A549 (cell line): ENCODE results near the gene SLC22A17. TPM values are rescaled to one million over a fixed set of nuclear protein-coding genes. Genes with fewer than 3 reads are reported as not detected.

Experiments used
- ATAC-seq, 2 experiments: fragments of 200-7000 bp in 1 of 2; fragments of >200 bp in 1 of 2; cut with Nextera tagmentation in 1 of 2; cut with Tn5 transposase in 1 of 2; 3 replicates each; pipeline versions ENCODE4 v1.8.0 to v1.9.1; 2018 to 2020; ENCODE audit warnings: mild to moderate bottlenecking in 1 of 2, moderate library complexity in 1 of 2
- CTCF ChIA-PET: fragments of 300-600 bp; sonication (Branson Sonifier 250); formaldehyde crosslinking; extraction: SDS; loops from one replicate; lab custom pipeline; 2021; ENCODE audit warnings: antibody characterized with exemption, inconsistent platforms; lab: Yijun Ruan, JAX
- POLR2A ChIA-PET: fragments of 350-600 bp; formaldehyde crosslinking; extraction: SDS; loops from one replicate; lab custom pipeline; 2021; ENCODE audit warnings: antibody characterized with exemption, inconsistent platforms; lab: Yijun Ruan, JAX
- DNase-seq, 2 experiments: peaks; one replicate each; pipeline versions ENCODE4 v3.0.0 to v3.0.0-alpha.2; 2011 to 2016; ENCODE audit warnings: low read depth in 1 of 2, low spot score in 1 of 2
- FAIRE-seq: peaks from 2 replicates; lab custom pipeline; 2011; peaks lifted over from hg19 to GRCh38; lab: Jason Lieb, UNC
- H3K27ac ChIP-seq, 2 experiments: fragments of >200 bp; sonication (Bioruptor Twin); formaldehyde crosslinking; 3 replicates each; pipeline ENCODE4 v1.5.1; 2016 to 2017
- H3K4me1 ChIP-seq: fragments of >200 bp; sonication (Bioruptor Twin); formaldehyde crosslinking; 3 replicates; pipeline ENCODE4 v1.6.1; 2016
- H3K4me2 ChIP-seq: fragments of >200 bp; sonication (Bioruptor Twin); formaldehyde crosslinking; 3 replicates; pipeline ENCODE4 v1.6.1; 2016
- H3K4me3 ChIP-seq: fragments of >200 bp; sonication (Bioruptor Twin); formaldehyde crosslinking; 3 replicates; pipeline ENCODE4 v1.5.1; 2016
- H3K9me3 ChIP-seq: fragments of >200 bp; sonication (Bioruptor Twin); formaldehyde crosslinking; 3 replicates; pipeline ENCODE4 v1.6.1; 2016
- EHMT2 ChIP-seq: fragments of 200-600 bp; sonication (generic); IDR thresholded peaks from 2 replicates; pipeline ENCODE4 v1.6.1; 2016; ENCODE audit warnings: antibody characterized with exemption, low read depth, mild to moderate bottlenecking, moderate library complexity
- EP300 ChIP-seq, 2 experiments: fragments of >200 bp; sonication (Bioruptor Twin); formaldehyde crosslinking; IDR thresholded peaks; 2 replicates in 1 of 2; 3 replicates in 1 of 2; pipeline ENCODE4 v1.6.1; 2016 to 2017
- FOXS1 ChIP-seq: fragments of 250-450 bp; sonication (Bioruptor Pico); IDR thresholded peaks from 2 replicates; pipeline ENCODE4 v1.5.0; 2020; ENCODE audit warnings: mild to moderate bottlenecking, moderate library complexity
- HOXB5 ChIP-seq: fragments of 250-450 bp; sonication (Bioruptor Pico); IDR thresholded peaks from 2 replicates; pipeline ENCODE4 v1.5.0; 2020; ENCODE audit warnings: mild to moderate bottlenecking, moderate library complexity
- JUN ChIP-seq, 2 experiments: fragments of >200 bp; sonication (Bioruptor Twin); formaldehyde crosslinking; IDR thresholded peaks; 2 replicates in 1 of 2; 3 replicates in 1 of 2; pipeline ENCODE4 v1.6.1; 2016 to 2017
- KDM1A ChIP-seq: fragments of 200-600 bp; sonication (generic); IDR thresholded peaks from 2 replicates; pipeline ENCODE4 v1.6.1; 2016; ENCODE audit warnings: low read depth, mild to moderate bottlenecking
- MAFK ChIP-seq: fragments of 450-650 bp; IDR thresholded peaks from 2 replicates; pipeline ENCODE4 v1.6.1; 2014; ENCODE audit not compliant: partially characterized antibody
- PHF8 ChIP-seq: fragments of 200-600 bp; sonication (generic); IDR thresholded peaks from 2 replicates; pipeline ENCODE4 v1.6.1; 2016; ENCODE audit warnings: low read depth, mild to moderate bottlenecking, antibody characterized with exemption, moderate library complexity, borderline replicate concordance
- RARB ChIP-seq: fragments of 250-450 bp; sonication (Bioruptor Pico); IDR thresholded peaks from 2 replicates; pipeline ENCODE4 v1.8.0; 2021; ENCODE audit warnings: mild to moderate bottlenecking, moderate library complexity
- SREBF2 ChIP-seq: fragments of 450-650 bp; IDR thresholded peaks from 2 replicates; pipeline ENCODE4 v1.6.1; 2014; ENCODE audit warnings: mild to moderate bottlenecking, moderate library complexity
- TFCP2L1 ChIP-seq: fragments of 250-450 bp; sonication (Bioruptor Pico); IDR thresholded peaks from 2 replicates; pipeline ENCODE4 v1.5.0; 2021; ENCODE audit warnings: mild to moderate bottlenecking
- TP53 ChIP-seq: fragments of 250-450 bp; sonication (Bioruptor Pico); IDR thresholded peaks from 2 replicates; pipeline ENCODE4 v1.5.0; 2021; ENCODE audit warnings: mild to moderate bottlenecking, moderate library complexity
- ZC3H11A ChIP-seq: fragments of 450-650 bp; IDR thresholded peaks from 2 replicates; pipeline ENCODE4 v1.6.1; 2014; ENCODE audit warnings: antibody characterized with exemption, mild to moderate bottlenecking
- ZFP36 ChIP-seq: fragments of 450-650 bp; IDR thresholded peaks from 2 replicates; pipeline ENCODE4 v1.6.1; 2014; ENCODE audit warnings: borderline replicate concordance; ENCODE audit not compliant: partially characterized antibody
- WGBS: methylation state at CpG from one replicate; pipeline ENCODE4 v1.1.6; 2017; ENCODE audit errors: missing lambda C conversion rate; 5-methylcytosine and 5-hydroxymethylcytosine counted together
- polyA plus RNA-seq, 4 experiments: library from polyadenylated mRNA; depleted of rRNA in 3 of 4; stranded (reverse); fragments of >200 nt; fragmentation: RNase III in 1 of 4; extraction: RNeasy Plus Mini Kit Qiagen cat#74134 plus additional on column Dnase treatment in 1 of 4; gene quantifications; 2 replicates in 3 of 4; 3 replicates in 1 of 4; pipeline ENCODE4 v1.2.3, GENCODE V29; 2011 to 2017
- TF ChIP-seq, protein P1 (sequence below): fragments of >200 bp; sonication (Bioruptor Twin); formaldehyde crosslinking; IDR thresholded peaks from 2 replicates; pipeline ENCODE4 v1.6.1; 2016
- TF ChIP-seq, protein P2 (sequence below): fragments of 150-350 bp; IDR thresholded peaks from 2 replicates; pipeline ENCODE4 v1.6.1; 2014; ENCODE audit warnings: low read depth, mild to moderate bottlenecking, low read length
- TF ChIP-seq, protein P3 (sequence below): IDR thresholded peaks from 2 replicates; pipeline ENCODE4 v1.6.1; 2012
- TF ChIP-seq, protein P4 (sequence below): fragments of 250-450 bp; sonication (Bioruptor Pico); IDR thresholded peaks from 2 replicates; pipeline ENCODE4 v1.5.0; 2020; ENCODE audit warnings: low read depth, mild to moderate bottlenecking, moderate library complexity
- TF ChIP-seq, protein P5 (sequence below): IDR thresholded peaks from 2 replicates; pipeline ENCODE4 v1.6.1; 2012
- TF ChIP-seq, protein P6 (sequence below): fragments of 200-600 bp; sonication (generic); IDR thresholded peaks from 2 replicates; pipeline ENCODE4 v1.6.1; 2016; ENCODE audit warnings: antibody characterized with exemption, mild to moderate bottlenecking, moderate library complexity

Gene SLC22A17
- polyA plus RNA-seq, 2 of the 4 experiments (the other 2 are of a cell fraction): 3.5 to 8.4 TPM

DNA sequence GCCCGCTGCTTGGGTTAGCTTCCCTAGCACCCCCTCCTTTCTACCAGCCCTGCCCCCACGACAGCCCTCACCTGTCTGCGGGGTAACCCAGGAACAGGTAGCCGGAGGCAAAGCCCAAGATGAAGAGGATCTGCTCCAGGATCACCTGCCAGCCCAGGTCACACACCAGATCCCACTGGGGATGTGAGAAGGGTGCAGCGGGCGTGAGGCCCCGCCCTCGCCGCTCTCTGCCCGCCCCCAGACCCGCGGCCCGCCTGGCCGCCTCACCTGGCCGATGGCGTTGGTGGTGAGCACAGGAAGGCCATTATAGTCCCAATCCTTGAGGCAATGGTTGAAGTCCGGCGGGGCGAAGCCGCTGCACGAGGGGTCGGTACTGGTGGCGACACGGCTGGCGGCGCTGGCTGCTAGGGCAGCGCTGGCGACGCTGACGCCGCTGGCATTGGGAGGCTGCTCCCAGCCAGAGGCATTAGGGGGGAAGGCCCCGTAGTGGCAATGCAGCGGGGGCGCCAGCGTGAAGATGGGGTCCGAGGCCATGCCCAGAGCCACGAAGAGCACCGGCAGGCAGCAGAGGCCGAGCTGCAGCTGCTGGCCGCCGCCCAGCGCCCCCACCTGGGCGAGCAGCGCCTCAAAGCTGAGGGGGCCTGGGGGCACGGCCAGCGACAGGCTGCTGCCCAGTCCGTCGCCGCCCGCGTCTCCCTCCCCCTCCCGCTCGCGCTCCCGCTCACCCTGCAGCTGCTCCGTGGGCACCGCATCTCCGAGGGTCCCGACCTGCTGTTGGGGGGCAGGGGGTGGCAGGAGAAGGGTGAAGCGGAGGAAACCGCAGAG lies 794 bp downstream of the SLC22A17 start:
- POLR2A ChIA-PET: interaction anchor here (0.6 kb wide), 1 partner anchor 10 kb away, joined by 3 read pairs; no protein-coding TSS in a partner anchor
- CTCF ChIA-PET: interaction anchor here (0.6 to 3.2 kb wide), 10 partner anchors 9 to 1824 kb away, joined by 3 to 24 read pairs (median 4); partner anchors contain the start of genes BCL2L2 and PABPN1
- no peak for DNase-seq
- no peak for TF ChIP-seq FOXS1 (CRISPR knock-in tag)
- TF ChIP-seq, protein P1, sequence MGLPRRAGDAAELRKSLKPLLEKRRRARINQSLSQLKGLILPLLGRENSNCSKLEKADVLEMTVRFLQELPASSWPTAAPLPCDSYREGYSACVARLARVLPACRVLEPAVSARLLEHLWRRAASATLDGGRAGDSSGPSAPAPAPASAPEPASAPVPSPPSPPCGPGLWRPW: no peak
- no peak for TF ChIP-seq HOXB5 (CRISPR knock-in tag)
- no peak for TF ChIP-seq EHMT2
- TF ChIP-seq ZC3H11A: no peak
- TF ChIP-seq RARB (CRISPR knock-in tag): no peak
- TF ChIP-seq KDM1A: no peak
- no peak for TF ChIP-seq EP300 (IDR thresholded peaks at IDR 0.05)
- no peak for TF ChIP-seq TP53
- TF ChIP-seq TFCP2L1 (CRISPR knock-in tag): no peak
- TF ChIP-seq SREBF2: no peak
- TF ChIP-seq, protein P2, sequence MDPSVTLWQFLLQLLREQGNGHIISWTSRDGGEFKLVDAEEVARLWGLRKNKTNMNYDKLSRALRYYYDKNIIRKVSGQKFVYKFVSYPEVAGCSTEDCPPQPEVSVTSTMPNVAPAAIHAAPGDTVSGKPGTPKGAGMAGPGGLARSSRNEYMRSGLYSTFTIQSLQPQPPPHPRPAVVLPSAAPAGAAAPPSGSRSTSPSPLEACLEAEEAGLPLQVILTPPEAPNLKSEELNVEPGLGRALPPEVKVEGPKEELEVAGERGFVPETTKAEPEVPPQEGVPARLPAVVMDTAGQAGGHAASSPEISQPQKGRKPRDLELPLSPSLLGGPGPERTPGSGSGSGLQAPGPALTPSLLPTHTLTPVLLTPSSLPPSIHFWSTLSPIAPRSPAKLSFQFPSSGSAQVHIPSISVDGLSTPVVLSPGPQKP: no peak
- TF ChIP-seq, protein P3, sequence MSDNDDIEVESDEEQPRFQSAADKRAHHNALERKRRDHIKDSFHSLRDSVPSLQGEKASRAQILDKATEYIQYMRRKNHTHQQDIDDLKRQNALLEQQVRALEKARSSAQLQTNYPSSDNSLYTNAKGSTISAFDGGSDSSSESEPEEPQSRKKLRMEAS: no peak
- TF ChIP-seq PHF8: no peak
- TF ChIP-seq ZFP36: no peak
- TF ChIP-seq, protein P4, sequence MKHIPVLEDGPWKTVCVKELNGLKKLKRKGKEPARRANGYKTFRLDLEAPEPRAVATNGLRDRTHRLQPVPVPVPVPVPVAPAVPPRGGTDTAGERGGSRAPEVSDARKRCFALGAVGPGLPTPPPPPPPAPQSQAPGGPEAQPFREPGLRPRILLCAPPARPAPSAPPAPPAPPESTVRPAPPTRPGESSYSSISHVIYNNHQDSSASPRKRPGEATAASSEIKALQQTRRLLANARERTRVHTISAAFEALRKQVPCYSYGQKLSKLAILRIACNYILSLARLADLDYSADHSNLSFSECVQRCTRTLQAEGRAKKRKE (CRISPR knock-in tag): no peak
- no peak for TF ChIP-seq JUN (IDR thresholded peaks at IDR 0.05)
- TF ChIP-seq, protein P5, sequence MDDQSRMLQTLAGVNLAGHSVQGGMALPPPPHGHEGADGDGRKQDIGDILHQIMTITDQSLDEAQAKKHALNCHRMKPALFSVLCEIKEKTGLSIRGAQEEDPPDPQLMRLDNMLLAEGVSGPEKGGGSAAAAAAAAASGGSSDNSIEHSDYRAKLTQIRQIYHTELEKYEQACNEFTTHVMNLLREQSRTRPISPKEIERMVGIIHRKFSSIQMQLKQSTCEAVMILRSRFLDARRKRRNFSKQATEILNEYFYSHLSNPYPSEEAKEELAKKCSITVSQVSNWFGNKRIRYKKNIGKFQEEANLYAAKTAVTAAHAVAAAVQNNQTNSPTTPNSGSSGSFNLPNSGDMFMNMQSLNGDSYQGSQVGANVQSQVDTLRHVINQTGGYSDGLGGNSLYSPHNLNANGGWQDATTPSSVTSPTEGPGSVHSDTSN: no peak
- TF ChIP-seq, protein P6, sequence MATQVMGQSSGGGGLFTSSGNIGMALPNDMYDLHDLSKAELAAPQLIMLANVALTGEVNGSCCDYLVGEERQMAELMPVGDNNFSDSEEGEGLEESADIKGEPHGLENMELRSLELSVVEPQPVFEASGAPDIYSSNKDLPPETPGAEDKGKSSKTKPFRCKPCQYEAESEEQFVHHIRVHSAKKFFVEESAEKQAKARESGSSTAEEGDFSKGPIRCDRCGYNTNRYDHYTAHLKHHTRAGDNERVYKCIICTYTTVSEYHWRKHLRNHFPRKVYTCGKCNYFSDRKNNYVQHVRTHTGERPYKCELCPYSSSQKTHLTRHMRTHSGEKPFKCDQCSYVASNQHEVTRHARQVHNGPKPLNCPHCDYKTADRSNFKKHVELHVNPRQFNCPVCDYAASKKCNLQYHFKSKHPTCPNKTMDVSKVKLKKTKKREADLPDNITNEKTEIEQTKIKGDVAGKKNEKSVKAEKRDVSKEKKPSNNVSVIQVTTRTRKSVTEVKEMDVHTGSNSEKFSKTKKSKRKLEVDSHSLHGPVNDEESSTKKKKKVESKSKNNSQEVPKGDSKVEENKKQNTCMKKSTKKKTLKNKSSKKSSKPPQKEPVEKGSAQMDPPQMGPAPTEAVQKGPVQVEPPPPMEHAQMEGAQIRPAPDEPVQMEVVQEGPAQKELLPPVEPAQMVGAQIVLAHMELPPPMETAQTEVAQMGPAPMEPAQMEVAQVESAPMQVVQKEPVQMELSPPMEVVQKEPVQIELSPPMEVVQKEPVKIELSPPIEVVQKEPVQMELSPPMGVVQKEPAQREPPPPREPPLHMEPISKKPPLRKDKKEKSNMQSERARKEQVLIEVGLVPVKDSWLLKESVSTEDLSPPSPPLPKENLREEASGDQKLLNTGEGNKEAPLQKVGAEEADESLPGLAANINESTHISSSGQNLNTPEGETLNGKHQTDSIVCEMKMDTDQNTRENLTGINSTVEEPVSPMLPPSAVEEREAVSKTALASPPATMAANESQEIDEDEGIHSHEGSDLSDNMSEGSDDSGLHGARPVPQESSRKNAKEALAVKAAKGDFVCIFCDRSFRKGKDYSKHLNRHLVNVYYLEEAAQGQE: no peak
- TF ChIP-seq MAFK: no peak
- H3K4me2 ChIP-seq: peak overlapping the region; percentile 83
- peak overlapping the region; percentile 38 to 83; a peak in 5 of 6 replicates for H3K27ac ChIP-seq
- WGBS: 41% methylated on average over 16 of the region's 61 CpGs
- peak overlapping the region; percentile 52 for H3K4me3 ChIP-seq
- H3K4me1 ChIP-seq: 0 out of 3 replicates have a peak, but pooled peaks cover 3% of the 10 kb centered on the region
- no peaks in the 10 kb centered on the region for H3K9me3 ChIP-seq
- ATAC-seq: peak; percentile 7 to 60; a peak in 4 of 6 replicates
- no peak for FAIRE-seq
